ENCODE data around the gene LMNTD2. TPM values are rescaled to one million over a fixed set of nuclear protein-coding genes. Genes with fewer than 3 reads are reported as not detected.

LMNTD2 gene
- total RNA-seq, 1 donor from 2014 or later, result 1.9 TPM

DNA sequence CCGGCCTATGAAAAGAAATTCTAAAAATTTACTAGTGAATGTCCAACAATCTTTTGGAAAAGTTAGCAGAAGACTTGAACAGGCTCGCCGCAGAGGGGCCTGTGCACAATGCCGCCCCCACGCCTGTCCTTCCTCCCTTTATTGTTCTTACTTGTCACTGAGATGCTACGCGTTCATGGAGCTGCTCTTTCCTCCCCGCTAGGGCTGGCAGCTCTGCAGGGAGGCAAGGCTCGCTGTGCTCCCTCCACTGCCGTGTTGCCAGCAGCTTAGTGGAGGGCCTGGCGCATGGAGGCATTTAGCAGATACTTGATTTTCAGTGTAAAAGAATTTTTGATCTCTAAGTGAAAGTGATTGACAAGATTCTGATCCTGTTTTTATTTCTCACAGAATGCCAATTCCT is 30.5 kb upstream of the LMNTD2 start:
- Histone ChIP-seq H3K27me3 (ENCODE audit: control insufficient read depth, insufficient read depth, low read length) (no peaks in the 10 kb centered on the region), H3K36me3 (ENCODE audit: control insufficient read depth, insufficient read depth, low read length) (peaks cover 3% of the 10 kb centered on the region), H3K4me3 (ENCODE audit: low read depth, low read length) (no peak overlapping the region)
- DNase-seq (ENCODE audit: low read depth), result no peak
- TF ChIP-seq, protein P1, sequence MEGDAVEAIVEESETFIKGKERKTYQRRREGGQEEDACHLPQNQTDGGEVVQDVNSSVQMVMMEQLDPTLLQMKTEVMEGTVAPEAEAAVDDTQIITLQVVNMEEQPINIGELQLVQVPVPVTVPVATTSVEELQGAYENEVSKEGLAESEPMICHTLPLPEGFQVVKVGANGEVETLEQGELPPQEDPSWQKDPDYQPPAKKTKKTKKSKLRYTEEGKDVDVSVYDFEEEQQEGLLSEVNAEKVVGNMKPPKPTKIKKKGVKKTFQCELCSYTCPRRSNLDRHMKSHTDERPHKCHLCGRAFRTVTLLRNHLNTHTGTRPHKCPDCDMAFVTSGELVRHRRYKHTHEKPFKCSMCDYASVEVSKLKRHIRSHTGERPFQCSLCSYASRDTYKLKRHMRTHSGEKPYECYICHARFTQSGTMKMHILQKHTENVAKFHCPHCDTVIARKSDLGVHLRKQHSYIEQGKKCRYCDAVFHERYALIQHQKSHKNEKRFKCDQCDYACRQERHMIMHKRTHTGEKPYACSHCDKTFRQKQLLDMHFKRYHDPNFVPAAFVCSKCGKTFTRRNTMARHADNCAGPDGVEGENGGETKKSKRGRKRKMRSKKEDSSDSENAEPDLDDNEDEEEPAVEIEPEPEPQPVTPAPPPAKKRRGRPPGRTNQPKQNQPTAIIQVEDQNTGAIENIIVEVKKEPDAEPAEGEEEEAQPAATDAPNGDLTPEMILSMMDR (IDR thresholded peaks at IDR 0.05; ENCODE audit: insufficient read depth, low read length, poor library complexity, severe bottlenecking), result no peak

DNA sequence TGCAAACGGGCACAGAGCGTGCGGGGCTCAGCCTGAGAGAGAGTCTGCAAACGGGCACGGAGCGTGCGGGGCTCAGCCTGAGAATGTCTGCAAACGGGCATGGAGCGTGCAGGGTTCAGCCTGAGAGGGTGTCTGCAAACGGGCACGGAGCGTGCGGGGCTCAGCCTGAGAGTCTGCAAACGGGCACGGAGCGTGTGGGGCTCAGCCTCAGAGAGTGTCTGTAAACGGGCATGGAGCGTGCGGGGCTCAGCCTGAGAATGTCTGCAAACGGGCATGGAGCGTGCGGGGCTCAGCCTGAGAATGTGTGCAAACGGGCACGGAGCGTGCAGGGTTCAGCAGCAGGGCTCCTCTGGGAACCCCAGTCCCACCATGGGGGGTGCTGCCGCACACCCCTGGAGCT is 29.3 kb upstream of the LMNTD2 start:
- TF ChIP-seq, protein P1 (IDR thresholded peaks at IDR 0.05; ENCODE audit: insufficient read depth, low read length, poor library complexity, severe bottlenecking), result no peak
- Histone ChIP-seq H3K36me3 (ENCODE audit: control insufficient read depth, insufficient read depth, low read length) (peaks cover 3% of the 10 kb centered on the region), H3K27me3 (ENCODE audit: control insufficient read depth, insufficient read depth, low read length) (no peaks in the 10 kb centered on the region), H3K4me3 (ENCODE audit: low read depth, low read length) (no peak overlapping the region)
- DNase-seq (ENCODE audit: low read depth), result no peak

DNA sequence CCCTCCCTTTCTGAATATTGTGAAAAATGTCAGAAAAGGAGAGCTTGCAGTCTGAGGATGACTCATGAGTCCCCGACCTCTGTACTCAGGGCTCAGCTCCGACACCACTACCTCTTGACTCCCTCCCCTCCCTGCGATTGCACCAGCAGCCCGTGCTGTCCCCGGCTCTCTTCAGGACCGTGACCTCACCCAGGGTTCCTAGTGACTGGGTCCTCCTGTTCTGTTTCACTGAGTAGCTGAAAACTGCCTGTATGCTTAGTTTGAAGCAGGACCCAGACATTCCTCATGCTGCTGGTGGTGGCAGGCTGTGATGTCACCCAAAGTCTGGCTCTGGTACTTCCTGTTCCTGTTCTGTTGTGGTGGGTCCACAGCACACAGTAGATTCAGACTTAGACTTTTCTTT is 27.4 kb upstream of the LMNTD2 start:
- peak; percentile 38 for DNase-seq (ENCODE audit: low read depth)
- peaks cover 3% of the 10 kb centered on the region for H3K36me3 ChIP-seq (ENCODE audit: control insufficient read depth, insufficient read depth, low read length)

DNA sequence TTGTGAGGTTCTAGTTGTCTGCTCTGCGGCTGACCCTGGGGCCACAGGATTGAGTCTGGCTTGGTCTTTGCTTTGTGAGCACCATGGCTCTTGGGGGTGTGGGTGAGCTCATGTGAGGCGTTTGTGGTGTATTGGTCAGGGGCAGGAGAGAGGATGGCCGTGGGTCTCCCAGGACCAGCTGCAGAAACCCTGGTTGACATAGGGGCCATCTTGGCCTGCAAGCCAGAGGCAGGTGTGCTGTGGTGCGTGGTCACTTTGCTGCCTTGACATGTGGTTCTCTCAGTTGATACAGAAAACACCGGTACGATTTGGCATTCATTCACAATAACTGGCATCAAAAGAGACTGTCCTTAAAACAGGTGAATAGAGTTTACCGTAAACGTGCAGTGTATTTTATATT is 27.0 kb upstream of the LMNTD2 start:
- Histone ChIP-seq H3K36me3 (ENCODE audit: control insufficient read depth, insufficient read depth, low read length) (peaks cover 3% of the 10 kb centered on the region), H3K4me3 (ENCODE audit: low read depth, low read length) (no peak overlapping the region), H3K27me3 (ENCODE audit: control insufficient read depth, insufficient read depth, low read length) (no peaks in the 10 kb centered on the region)
- no peak for DNase-seq (ENCODE audit: low read depth)
- TF ChIP-seq, protein P1 (IDR thresholded peaks at IDR 0.05; ENCODE audit: insufficient read depth, low read length, poor library complexity, severe bottlenecking), result no peak

More for the DNA sequence above, 27.4 kb upstream of the LMNTD2 start:
- no peak overlapping the region for H3K4me3 ChIP-seq (ENCODE audit: low read depth, low read length)
- no peaks in the 10 kb centered on the region for H3K27me3 ChIP-seq (ENCODE audit: control insufficient read depth, insufficient read depth, low read length)
- TF ChIP-seq, protein P1 (IDR thresholded peaks at IDR 0.05; ENCODE audit: insufficient read depth, low read length, poor library complexity, severe bottlenecking), result no peak

DNA sequence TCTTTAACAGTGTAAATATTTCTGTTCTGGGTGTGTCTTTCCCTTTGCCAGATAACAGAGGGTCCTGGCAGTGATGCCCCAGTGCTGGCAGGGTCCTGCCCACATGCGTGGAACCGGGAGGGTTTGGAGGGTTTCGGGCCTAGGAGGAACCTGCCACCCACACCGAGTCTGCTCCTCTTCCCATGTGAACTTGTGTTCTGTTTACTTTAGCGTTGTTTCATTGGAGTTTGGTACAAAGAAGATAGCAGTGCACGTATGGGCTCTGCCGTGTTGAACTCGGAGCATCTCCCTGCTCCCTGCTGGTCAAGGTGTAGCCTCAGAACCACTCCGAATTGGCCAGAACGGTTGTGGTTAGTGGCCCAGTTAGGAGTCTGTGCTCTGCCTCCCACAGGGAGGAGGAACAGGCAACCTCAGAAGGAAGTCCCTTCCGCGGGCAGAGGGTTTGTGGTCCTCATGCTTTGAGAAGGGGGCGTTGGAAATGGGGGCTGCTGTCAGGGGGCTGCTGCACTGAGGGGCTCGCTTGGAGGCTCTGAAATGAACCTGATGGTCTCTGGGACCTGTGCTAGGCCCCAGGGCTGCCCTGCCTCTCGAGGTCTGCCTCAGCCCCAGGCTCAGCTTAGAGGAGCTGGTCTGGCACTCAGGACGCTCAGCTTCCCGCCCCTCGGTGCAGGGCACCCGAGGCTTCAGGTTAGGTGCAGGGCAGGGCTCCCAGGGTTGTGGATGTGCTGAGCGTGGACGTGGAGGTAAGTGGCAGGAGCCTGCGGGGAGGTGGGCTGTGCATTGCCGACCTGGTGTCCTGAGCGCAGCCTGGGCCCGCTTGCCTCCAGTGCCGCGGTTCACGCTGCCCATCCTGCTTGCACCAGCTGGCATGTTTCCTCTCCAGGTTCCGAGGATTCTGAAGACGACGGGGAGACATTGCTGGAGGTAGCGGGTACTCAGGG is 26.1 kb upstream of the LMNTD2 start:
- TF ChIP-seq, protein P1 (IDR thresholded peaks at IDR 0.05; ENCODE audit: insufficient read depth, low read length, poor library complexity, severe bottlenecking), result no peak
- H3K27me3 ChIP-seq (ENCODE audit: control insufficient read depth, insufficient read depth, low read length), result no peaks in the 10 kb centered on the region
- DNase-seq (ENCODE audit: low read depth), result no peak
- H3K36me3 ChIP-seq (ENCODE audit: control insufficient read depth, insufficient read depth, low read length), result peaks cover 3% of the 10 kb centered on the region
- no peak overlapping the region for H3K4me3 ChIP-seq (ENCODE audit: low read depth, low read length)
